NK-92 (cell line): ENCODE data around the gene FAM83F.

ENCODE experiments used
- DNase-seq: peaks from one replicate; lab custom pipeline; 2025; ENCODE audit not compliant: unreplicated experiment; lab: John Stamatoyannopoulos, UW

The FAM83F gene

GRCh38 chr22:40033586-40034380, 39.0 kb downstream of the FAM83F start:
- DNase-seq, result no peak

- no peak for DNase-seq
These were observed 40.6 kb downstream of the FAM83F start for GRCh38 chr22:40035351-40035750.

- DNase-seq, result no peak
These were observed 41.4 kb downstream of the FAM83F start for GRCh38 chr22:40036126-40036525.

- no peak for DNase-seq
These were observed 42.0 kb downstream of the FAM83F start for GRCh38 chr22:40036591-40037225.

GRCh38 chr22:40037320-40037719, 42.6 kb downstream of the FAM83F start:
- DNase-seq, result no peak

- no peak for DNase-seq
These were observed 44.8 kb downstream of the FAM83F start for GRCh38 chr22:40039482-40040115.

GRCh38 chr22:40040927-40041326, 46.2 kb downstream of the FAM83F start:
- no peak for DNase-seq

- no peak for DNase-seq
These were observed 46.8 kb downstream of the FAM83F start for GRCh38 chr22:40041366-40042137.

- no peak for DNase-seq
These were observed 47.6 kb downstream of the FAM83F start for GRCh38 chr22:40042312-40042711.

- no peak for DNase-seq
These were observed 48.3 kb downstream of the FAM83F start for GRCh38 chr22:40043081-40043480.

- no peak for DNase-seq
These were observed 49.0 kb downstream of the FAM83F start for GRCh38 chr22:40043793-40044101.

GRCh38 chr22:40044102-40044869, 49.5 kb downstream of the FAM83F start:
- DNase-seq, result peak; percentile 87

- DNase-seq, result no peak
These were observed 50.4 kb downstream of the FAM83F start for GRCh38 chr22:40044870-40045834.

- no peak for DNase-seq
These were observed 51.4 kb downstream of the FAM83F start for GRCh38 chr22:40046126-40046525.

GRCh38 chr22:40050258-40050657, 55.5 kb downstream of the FAM83F start:
- DNase-seq, result no peak

GRCh38 chr22:40051322-40051721, 56.6 kb downstream of the FAM83F start:
- no peak for DNase-seq

- DNase-seq, result no peak
These were observed 58.7 kb downstream of the FAM83F start for GRCh38 chr22:40053460-40053859.

- no peak for DNase-seq
These were observed 59.7 kb downstream of the FAM83F start for GRCh38 chr22:40054486-40054885.

- no peak for DNase-seq
These were observed 60.6 kb downstream of the FAM83F start for GRCh38 chr22:40055143-40055883.
